Choroid plexus epithelial cell (primary cell): Measurements from ENCODE around the gene DUS4L.
A peak's percentile ranks its signal among the peaks of the same experiment; 100 is the strongest.

Experiments used
- DNase-seq: peaks from one replicate; pipeline ENCODE4 v3.0.0-alpha.2; 2010; ENCODE audit warnings: low read depth
- H3K4me3 ChIP-seq: 2 replicates; pipeline ENCODE4 v1.5.1; 2011; ENCODE audit warnings: low read depth, mild to moderate bottlenecking, control low read depth, low read length, moderate library complexity
- TF ChIP-seq, protein P1 (sequence below): conservative IDR thresholded peaks from 2 replicates; pipeline ENCODE4 v1.5.1; 2011; ENCODE audit warnings: low read depth, mild to moderate bottlenecking, control low read depth, inconsistent platforms, low read length, moderate library complexity

The DUS4L gene

DNA sequence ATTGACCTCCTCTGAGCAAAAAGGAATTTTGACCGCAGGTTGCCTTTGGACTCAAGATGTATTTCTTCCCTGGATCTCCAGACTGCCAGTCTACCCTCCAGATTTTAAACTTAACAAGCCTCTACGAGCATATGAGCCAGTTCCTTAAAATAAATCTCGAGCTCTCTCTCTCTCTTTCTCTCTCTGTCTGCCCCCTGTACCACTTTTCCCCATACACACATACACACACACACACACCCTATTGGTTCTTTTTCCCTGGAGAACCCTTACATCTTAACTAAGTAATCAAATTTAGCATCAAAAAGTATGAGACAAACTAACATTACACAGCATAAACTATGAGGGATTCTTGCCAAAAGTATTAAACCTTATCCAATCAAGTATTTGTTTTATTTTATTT is 27.6 kb downstream of the DUS4L start:
- no peak overlapping the region for H3K4me3 ChIP-seq
- no peak for DNase-seq
- TF ChIP-seq, protein P1, sequence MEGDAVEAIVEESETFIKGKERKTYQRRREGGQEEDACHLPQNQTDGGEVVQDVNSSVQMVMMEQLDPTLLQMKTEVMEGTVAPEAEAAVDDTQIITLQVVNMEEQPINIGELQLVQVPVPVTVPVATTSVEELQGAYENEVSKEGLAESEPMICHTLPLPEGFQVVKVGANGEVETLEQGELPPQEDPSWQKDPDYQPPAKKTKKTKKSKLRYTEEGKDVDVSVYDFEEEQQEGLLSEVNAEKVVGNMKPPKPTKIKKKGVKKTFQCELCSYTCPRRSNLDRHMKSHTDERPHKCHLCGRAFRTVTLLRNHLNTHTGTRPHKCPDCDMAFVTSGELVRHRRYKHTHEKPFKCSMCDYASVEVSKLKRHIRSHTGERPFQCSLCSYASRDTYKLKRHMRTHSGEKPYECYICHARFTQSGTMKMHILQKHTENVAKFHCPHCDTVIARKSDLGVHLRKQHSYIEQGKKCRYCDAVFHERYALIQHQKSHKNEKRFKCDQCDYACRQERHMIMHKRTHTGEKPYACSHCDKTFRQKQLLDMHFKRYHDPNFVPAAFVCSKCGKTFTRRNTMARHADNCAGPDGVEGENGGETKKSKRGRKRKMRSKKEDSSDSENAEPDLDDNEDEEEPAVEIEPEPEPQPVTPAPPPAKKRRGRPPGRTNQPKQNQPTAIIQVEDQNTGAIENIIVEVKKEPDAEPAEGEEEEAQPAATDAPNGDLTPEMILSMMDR = no peak

DNA sequence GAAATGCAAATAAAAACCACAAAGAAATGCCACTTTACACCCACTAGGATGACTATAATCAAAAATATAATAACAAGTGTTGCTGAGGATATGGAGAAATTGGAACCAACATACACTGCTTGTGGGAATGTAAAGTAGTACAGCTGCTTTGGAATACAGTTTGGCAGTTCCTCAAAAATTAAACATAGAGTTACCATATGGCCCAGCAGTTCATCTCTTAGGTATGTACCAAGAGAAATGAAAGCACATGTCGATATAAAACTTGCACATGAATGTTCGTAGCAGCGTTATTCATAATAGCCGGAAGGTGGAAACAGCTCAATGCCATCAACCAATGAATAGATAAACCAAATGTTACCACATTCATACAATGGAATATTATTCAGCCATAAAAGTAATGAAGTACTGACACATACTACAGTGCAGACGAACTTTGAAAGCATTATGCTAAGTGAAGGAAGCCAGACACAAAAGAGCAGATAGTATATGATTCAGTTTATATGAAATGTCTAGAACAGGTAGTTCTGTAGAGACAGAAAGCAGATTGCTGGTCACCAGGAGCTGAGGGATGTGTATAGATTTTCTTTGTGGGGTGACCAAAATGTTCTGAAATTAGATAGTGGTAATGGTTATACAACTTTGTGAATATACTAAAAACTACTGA is 28.7 kb downstream of the DUS4L start:
- TF ChIP-seq, protein P1 = no peak
- no peak overlapping the region for H3K4me3 ChIP-seq
- peak; percentile 41 for DNase-seq

DNA sequence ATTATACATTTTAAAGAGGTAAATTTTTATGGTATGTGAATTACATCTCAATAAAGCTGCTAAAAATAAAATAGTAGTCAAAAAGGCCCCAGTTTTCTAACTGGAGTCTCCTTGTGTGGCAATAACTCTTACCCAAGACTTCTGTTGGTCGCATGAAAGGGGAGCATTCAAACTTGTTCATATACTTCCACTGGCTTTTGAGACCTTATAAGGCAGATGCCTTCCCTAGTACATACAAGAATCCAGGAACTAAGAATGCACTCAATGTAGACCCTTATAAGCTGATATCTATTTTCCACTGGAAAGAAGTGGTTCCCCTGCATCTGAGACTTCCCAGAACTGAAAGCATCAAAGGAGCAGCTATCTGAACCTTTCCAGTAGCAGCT is 29.2 kb downstream of the DUS4L start:
- no peak for DNase-seq
- H3K4me3 ChIP-seq = no peak overlapping the region
- TF ChIP-seq, protein P1 = no peak

- TF ChIP-seq, protein P1 = no peak
- DNase-seq = peak; percentile 90
- no peak overlapping the region for H3K4me3 ChIP-seq
Measured at GRCh38 chr7:107594961-107595737, 31.4 kb downstream of the DUS4L start.

GRCh38 chr7:107596881-107597581 is 33.3 kb downstream of the DUS4L start:
- TF ChIP-seq, protein P1 = no peak
- peak; percentile 71 for DNase-seq
- H3K4me3 ChIP-seq = no peak overlapping the region

DNA sequence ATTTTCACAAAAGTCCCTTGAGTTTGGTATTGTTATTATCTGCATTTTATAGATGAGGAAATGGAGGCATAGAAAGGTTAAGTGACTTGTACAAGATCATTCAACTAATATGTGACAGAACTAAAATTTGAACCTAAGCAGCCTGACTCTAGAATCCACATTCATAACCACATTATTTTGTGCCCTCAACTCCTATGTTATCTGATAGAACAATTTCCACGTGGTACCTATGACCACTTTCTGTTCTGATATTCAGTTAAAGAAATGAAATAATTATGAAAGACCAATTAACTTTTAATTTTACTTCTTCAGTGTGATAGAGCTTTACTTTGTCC is 33.8 kb downstream of the DUS4L start:
- TF ChIP-seq, protein P1 = no peak
- no peak overlapping the region for H3K4me3 ChIP-seq
- no peak for DNase-seq
